CD4-positive, alpha-beta T cell treated with Interleukin-2 at 100 ng/mL for 4 hours (primary cell): Measurements from ENCODE around the gene GDPGP1.

Source experiments
- DNase-seq: peaks from one replicate; pipeline ENCODE4 v3.0.0-alpha.2; 2020; ENCODE audit warnings: low spot score

Gene GDPGP1

DNA sequence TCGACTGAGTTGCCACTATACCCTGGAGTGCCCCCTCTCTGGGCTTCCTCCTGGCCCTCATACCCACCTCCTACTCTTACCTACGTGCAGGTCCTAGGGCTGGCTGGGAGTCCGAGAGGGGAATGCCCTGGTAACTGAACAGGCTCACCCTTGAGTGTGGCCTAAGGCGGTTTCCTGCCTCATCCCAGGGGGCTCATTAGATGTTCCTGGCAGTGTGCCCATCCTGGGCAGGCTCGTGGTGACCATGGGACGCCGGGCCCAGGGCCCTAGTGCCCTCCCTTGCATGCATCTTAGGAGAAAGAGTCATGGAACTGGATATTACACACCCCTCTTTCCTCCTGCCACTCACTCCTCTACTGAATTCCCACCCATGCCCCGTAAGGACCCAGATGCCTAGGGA, 30.1 kb upstream of the GDPGP1 start:
- DNase-seq, result no peak

DNA sequence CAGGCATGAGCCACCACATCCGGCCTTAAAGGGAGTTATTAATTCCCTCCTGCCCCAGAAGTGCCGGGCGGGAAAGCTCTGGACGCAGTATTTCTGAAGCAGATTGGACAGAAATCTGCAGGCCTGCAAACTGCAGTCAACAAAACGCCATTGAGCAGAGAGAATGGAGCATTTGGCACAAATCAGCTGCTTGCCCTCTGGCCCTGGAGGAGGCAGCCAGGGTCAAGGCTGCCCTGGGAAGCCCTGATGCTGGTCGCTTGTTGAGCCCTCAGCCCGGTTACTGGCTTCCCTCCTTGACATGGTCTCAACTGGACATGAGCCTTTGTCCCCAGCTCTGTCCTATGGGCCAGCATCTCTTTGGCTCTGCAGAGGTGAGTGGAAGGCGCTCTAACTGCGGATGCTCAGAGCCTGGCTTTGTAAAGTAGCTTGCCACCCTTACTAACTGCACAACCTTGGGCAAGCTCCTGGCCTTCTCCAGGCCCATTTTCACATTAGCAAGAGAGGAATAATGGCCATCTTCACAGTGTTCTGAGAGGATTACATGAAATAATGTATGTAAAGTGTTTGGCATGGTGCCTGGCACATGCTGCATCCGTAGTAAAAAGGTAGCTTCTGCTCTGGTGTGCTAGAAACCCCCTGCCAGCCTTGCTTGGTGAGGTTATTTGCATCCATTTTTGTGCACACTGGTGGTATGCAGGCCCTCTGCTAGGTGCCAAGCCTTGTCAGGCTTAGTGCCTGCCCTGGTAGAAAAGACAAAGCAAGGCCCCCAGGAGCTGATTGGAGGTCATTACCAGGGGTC, 28.8 kb upstream of the GDPGP1 start:
- no peak for DNase-seq

DNA sequence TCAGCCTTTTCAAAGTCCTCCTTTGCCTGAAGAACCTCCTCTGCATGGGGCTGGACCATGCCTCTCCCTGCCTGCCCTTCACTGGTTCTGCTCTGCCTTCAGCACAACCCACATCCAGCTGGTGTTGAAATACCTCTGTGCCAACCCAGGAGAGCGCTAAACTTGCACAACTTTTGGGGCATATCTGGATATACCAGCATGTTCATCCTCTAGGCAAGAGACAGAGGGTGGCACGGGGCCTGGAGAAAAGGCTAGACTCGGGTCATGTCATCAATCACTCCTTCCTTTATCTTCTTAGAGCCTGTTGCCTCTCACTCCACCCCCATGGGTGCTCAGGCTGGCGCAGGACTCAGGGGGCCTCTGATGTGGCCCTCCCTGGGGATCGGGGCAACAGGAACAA, 28.1 kb upstream of the GDPGP1 start:
- no peak for DNase-seq

GRCh38 chr15:90207252-90207651, 26.8 kb upstream of the GDPGP1 start:
- DNase-seq, result no peak

GRCh38 chr15:90208356-90208755, 25.7 kb upstream of the GDPGP1 start:
- no peak for DNase-seq

GRCh38 chr15:90209591-90209990, 24.4 kb upstream of the GDPGP1 start:
- DNase-seq, result no peak

- no peak for DNase-seq
These were observed 23.4 kb upstream of the GDPGP1 start for GRCh38 chr15:90210593-90210992.

GRCh38 chr15:90211009-90211408, 23.0 kb upstream of the GDPGP1 start:
- DNase-seq, result no peak

GRCh38 chr15:90211440-90212143, 22.4 kb upstream of the GDPGP1 start:
- DNase-seq, result no peak

DNA sequence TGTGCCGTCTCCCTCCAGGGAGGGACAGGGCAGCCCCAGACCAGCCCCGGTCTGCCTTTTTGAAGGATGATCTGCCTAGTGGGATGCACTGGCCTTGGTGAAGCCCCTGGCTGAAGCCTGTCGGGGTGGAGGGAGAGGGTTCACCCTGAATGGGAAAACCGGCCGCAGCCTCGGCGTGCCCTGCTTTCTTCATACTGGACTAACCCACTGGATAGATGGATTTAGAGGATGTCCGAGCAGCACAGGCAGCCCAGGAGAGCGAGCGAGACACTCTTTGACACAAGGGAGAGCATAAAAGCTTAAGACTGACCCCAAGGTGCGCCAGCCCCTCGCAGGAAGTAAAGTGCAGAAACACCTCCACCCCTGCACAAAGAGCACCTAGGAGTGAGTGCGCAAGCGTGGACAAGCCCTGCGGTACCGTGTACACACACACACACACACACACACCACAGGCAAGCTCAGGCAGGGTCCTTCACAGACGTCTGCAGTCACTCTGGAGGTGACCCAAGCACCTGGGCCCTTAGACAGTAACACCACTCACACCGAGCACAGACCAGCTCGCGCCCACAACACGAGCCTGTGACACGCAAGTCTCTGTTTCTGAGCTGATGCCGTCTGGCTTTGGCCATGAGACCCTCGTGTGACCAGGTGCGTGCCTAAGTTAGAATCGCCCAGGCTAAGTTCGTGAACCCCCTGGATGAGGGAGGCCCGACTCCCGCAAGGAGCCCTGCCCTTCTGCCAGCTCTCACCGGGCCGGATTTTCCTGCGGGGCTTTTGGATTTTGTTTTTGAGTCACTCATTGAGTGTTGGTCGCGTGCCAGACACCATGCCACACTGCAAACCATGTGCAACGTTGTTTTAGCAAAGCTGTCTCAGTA, 21.5 kb upstream of the GDPGP1 start:
- no peak for DNase-seq

- no peak for DNase-seq
These were observed 20.7 kb upstream of the GDPGP1 start for GRCh38 chr15:90213122-90213817.

DNA sequence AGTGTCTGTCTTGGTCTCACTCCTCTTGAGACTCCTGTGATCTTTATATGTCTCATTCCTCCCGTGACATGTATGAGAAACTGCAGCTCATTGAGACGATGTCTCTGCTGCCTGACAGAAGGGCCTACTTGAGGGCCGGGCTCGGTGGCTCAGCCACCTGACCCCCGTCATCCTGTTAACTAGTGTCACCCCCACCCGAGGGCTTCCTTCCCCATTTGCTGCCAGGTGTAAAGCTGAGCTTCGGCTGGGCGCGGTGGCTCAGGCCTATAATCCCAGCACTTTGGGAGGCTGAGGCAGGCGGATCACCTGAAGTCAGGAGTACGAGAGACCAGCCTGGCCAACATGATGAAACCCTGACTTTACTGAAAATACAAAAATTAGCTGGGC, 20.2 kb upstream of the GDPGP1 start:
- DNase-seq, result no peak

GRCh38 chr15:90214553-90215196, 19.3 kb upstream of the GDPGP1 start:
- no peak for DNase-seq

DNA sequence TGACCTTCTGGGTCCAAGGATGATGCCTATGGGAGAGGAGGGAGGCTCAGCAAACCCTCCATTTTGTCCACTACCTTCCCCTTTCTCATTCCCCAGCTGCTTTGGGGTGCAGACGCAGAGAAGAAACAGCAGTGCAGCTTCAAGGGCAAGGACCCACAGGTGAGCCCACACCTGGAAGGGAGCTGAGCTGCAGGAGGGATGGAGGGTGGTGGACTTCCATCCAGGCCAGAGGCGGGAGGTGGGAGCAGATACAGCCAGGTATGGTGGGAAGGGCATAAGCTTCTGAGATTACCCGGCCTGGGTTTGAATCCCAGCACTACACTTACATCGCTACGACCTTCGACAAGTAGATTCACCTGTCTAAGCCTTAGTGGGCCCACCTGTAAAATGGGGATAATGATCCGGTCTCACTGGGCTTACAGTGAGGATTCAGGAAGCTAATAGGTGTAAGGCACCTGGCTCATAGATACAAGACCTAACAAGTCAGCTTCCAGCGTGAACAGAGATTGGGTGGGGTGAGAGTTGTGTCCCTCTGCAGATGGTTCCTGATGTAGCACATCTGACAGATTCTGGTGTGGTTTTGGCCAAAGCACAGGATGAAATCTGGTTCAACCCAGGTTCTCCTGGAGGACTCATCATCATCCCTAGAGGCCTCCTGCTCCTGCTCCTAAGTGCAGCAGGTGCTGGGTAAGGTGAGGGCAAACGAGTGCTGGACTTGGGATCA, 16.2 kb upstream of the GDPGP1 start:
- no peak for DNase-seq

DNA sequence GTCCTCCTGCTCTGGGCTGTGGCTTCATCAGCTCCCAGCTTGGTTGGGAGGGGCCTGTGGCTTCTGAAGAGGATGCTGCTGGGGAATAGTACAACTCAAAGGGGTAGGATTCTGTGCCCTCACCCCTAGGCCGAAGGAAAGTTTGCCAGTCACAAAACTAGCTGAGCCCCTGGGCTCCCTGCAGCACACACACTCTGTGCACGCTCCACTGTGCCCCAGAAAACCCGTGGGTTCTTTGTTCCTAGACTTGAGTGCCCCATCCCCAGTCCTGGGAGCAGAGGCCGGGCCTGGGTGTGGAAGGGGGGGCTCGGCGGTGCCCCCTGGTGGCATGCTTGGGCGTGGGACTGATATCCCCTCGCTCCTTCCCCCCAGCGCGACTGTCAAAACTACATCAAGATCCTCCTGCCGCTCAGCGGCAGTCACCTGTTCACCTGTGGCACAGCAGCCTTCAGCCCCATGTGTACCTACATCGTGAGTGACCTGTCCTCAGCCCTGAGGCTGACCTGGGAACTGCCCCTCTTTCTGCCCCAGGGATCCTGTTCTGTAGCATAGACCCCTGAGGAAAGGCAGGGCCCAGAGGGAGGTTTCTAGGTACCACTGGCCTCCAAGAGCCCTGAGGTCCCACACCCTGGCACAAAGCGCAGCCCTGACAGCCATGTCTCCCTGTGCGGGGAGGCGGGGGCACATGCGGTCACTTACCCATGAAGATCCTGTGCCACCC, 14.4 kb upstream of the GDPGP1 start:
- DNase-seq, result peak; percentile 44

GRCh38 chr15:90221246-90221900, 12.6 kb upstream of the GDPGP1 start:
- DNase-seq, result peak; percentile 24

- no peak for DNase-seq
These were observed 11.5 kb upstream of the GDPGP1 start for GRCh38 chr15:90222547-90222946.

GRCh38 chr15:90223441-90224165, 10.4 kb upstream of the GDPGP1 start:
- no peak for DNase-seq

DNA sequence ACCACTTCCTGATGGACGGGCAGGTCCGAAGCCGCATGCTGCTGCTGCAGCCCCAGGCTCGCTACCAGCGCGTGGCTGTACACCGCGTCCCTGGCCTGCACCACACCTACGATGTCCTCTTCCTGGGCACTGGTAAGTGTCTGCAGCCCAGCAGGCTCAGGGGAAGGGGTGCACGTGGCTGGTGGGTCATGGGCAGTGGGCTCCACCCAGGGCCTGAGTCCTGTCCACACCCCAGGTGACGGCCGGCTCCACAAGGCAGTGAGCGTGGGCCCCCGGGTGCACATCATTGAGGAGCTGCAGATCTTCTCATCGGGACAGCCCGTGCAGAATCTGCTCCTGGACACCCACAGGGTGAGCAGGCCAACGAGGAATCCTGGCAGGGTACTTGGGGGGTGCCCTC, 9.0 kb upstream of the GDPGP1 start:
- no peak for DNase-seq
